Activated T-helper 17 cell treated with anti-CD3 and anti-CD28 coated beads, Interleukin-2, amount 50 U/mL, for 72 hours (primary cell): ENCODE data around the gene ZNF565. TPM values are rescaled to one million over a fixed set of nuclear protein-coding genes. Genes with fewer than 3 reads are reported as not detected.

Source experiments
- total RNA-seq, 2 donors: library from RNA; stranded (reverse); gene quantifications; one replicate each; pipeline ENCODE4 v1.2.3, GENCODE V29; 2022

ZNF565 gene
- total RNA-seq, 2 donors from 2014 or later, result 3.0 to 6.5 TPM

Other genes starting within 250 kb of the ZNF565 start
- gene SDHAF1, start 219.5 kb downstream of the ZNF565 start, total RNA-seq, result 10 to 100 TPM; 17.5 to 26.0 TPM
- gene SYNE4, start 205.9 kb downstream of the ZNF565 start, total RNA-seq, result 1 to 10 TPM; 1.5 to 3.9 TPM
- 10 to 100 TPM; 39.1 to 69.6 TPM for gene ALKBH6, start 200.5 kb downstream of the ZNF565 start, total RNA-seq
- 1 to 10 TPM in 1 of 2 donors, under 1 TPM in 1; 0.89 to 7.1 TPM for gene CLIP3, start 181.8 kb downstream of the ZNF565 start, total RNA-seq
- 1 to 10 TPM; 2.3 to 7.9 TPM for gene THAP8, start 160.4 kb downstream of the ZNF565 start, total RNA-seq
- 10 to 100 TPM; 19.3 to 33.2 TPM for gene WDR62, start 159.8 kb downstream of the ZNF565 start, total RNA-seq
- not detected for gene OVOL3, start 103.5 kb downstream of the ZNF565 start, total RNA-seq
- gene POLR2I, start 99.8 kb downstream of the ZNF565 start, total RNA-seq, result 10 to 100 TPM; 32.4 to 58.0 TPM
- 100 to 1,000 TPM; 105 to 162 TPM for gene TBCB, start 99.2 kb downstream of the ZNF565 start, total RNA-seq
- gene CAPNS1, start 74.6 kb downstream of the ZNF565 start, total RNA-seq, result 100 to 1,000 TPM; 259 to 374 TPM
- gene COX7A1, start 62.2 kb downstream of the ZNF565 start, total RNA-seq, result not detected
- gene ZNF146, start 441 bp upstream of the ZNF565 start, total RNA-seq, result 10 to 100 TPM; 72.8 to 83.8 TPM
- gene ZFP14, start 164.5 kb upstream of the ZNF565 start, total RNA-seq, result 1 to 10 TPM; 1.8 to 2.0 TPM
- 1 to 10 TPM; 3.8 to 7.4 TPM for gene ZFP82, start 204.0 kb upstream of the ZNF565 start, total RNA-seq